ENCODE results near the gene NCOR1.
"Not testable (repeated sequence)": the region's sequence is repeated elsewhere in the genome, so short reads cannot be mapped to it uniquely, and the experiment has no call there.

The NCOR1 gene

GRCh38 chr17:16215273-16215964, at the start of gene NCOR1:
Gene NCOR1 (minus strand): TSS chr17:16215534. CDS start chr17:16194569, 20,965 bp downstream.
- peak; percentile 94 for DNase-seq

- no peak for DNase-seq
Observed at GRCh38 chr17:16262201-16262600, 46.9 kb upstream of the NCOR1 start.

GRCh38 chr17:16261049-16261448, 45.7 kb upstream of the NCOR1 start:
- no peak for DNase-seq

GRCh38 chr17:16259926-16260325, 44.6 kb upstream of the NCOR1 start:
- no peak for DNase-seq

GRCh38 chr17:16258901-16259300, 43.6 kb upstream of the NCOR1 start:
- no peak for DNase-seq

GRCh38 chr17:16255481-16255921, 40.2 kb upstream of the NCOR1 start:
- DNase-seq = peak; percentile 79

- DNase-seq = no peak
Observed at GRCh38 chr17:16254773-16255400, 39.6 kb upstream of the NCOR1 start.

- no peak for DNase-seq
Observed at GRCh38 chr17:16251556-16251955, 36.2 kb upstream of the NCOR1 start.

GRCh38 chr17:16251043-16251442, 35.7 kb upstream of the NCOR1 start:
- DNase-seq = no peak

- no peak for DNase-seq
Observed at GRCh38 chr17:16250635-16251034, 35.3 kb upstream of the NCOR1 start.

GRCh38 chr17:16247586-16247984, 32.3 kb upstream of the NCOR1 start:
- DNase-seq = no peak

GRCh38 chr17:16243801-16244567, 28.6 kb upstream of the NCOR1 start:
- no peak for DNase-seq

- no peak for DNase-seq
Observed at GRCh38 chr17:16243385-16243784, 28.1 kb upstream of the NCOR1 start.

- DNase-seq = no peak
Observed at GRCh38 chr17:16241906-16242399, 26.6 kb upstream of the NCOR1 start.

- no peak for DNase-seq
Observed at GRCh38 chr17:16239931-16240330, 24.6 kb upstream of the NCOR1 start.

- DNase-seq = no peak
Observed at GRCh38 chr17:16232391-16232790, 17.1 kb upstream of the NCOR1 start.

GRCh38 chr17:16229912-16230561, 14.7 kb upstream of the NCOR1 start:
- not testable (repeated sequence) for DNase-seq

- DNase-seq = no peak
Observed at GRCh38 chr17:16222406-16222805, 7.1 kb upstream of the NCOR1 start.

- DNase-seq = peak; percentile 92
Observed at GRCh38 chr17:16217002-16217635, 1.8 kb upstream of the NCOR1 start, which contains the start of gene PIGL. Gene PIGL (plus strand): TSS chr17:16217210. CDS start chr17:16217227, 17 bp downstream.

GRCh38 chr17:16216341-16217001, 1.1 kb upstream of the NCOR1 start:
- not testable (repeated sequence) for DNase-seq

- DNase-seq = no peak
Observed at GRCh38 chr17:16215965-16216316, 607 bp upstream of the NCOR1 start.

GRCh38 chr17:16215002-16215272, 397 bp downstream of the NCOR1 start:
- no peak for DNase-seq

Data from midbrain (tissue), 1 donor.